Neural cell (in vitro differentiated cells): Measurements from ENCODE around the gene ERH.

Experiments
- EP300 ChIP-seq: fragments of 450-650 bp; conservative IDR thresholded peaks from 2 replicates; pipeline ENCODE4 v1.6.1; 2014; ENCODE audit warnings: antibody characterized with exemption, mild to moderate bottlenecking, moderate library complexity; ENCODE audit not compliant: poor library complexity, severe bottlenecking
- POLR2AphosphoS5 ChIP-seq: IDR thresholded peaks from 2 replicates; pipeline ENCODE4 v1.6.1; 2012
- TF ChIP-seq, protein P1 (sequence below): fragments of 450-650 bp; IDR thresholded peaks from 2 replicates; pipeline ENCODE4 v1.5.1; 2014; ENCODE audit warnings: antibody characterized with exemption, mild to moderate bottlenecking, moderate library complexity; ENCODE audit not compliant: poor library complexity, severe bottlenecking

GRCh38 chr14:69355154-69355597 is 42.9 kb downstream of the ERH start:
- TF ChIP-seq, protein P1, sequence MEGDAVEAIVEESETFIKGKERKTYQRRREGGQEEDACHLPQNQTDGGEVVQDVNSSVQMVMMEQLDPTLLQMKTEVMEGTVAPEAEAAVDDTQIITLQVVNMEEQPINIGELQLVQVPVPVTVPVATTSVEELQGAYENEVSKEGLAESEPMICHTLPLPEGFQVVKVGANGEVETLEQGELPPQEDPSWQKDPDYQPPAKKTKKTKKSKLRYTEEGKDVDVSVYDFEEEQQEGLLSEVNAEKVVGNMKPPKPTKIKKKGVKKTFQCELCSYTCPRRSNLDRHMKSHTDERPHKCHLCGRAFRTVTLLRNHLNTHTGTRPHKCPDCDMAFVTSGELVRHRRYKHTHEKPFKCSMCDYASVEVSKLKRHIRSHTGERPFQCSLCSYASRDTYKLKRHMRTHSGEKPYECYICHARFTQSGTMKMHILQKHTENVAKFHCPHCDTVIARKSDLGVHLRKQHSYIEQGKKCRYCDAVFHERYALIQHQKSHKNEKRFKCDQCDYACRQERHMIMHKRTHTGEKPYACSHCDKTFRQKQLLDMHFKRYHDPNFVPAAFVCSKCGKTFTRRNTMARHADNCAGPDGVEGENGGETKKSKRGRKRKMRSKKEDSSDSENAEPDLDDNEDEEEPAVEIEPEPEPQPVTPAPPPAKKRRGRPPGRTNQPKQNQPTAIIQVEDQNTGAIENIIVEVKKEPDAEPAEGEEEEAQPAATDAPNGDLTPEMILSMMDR = no peak
- TF ChIP-seq EP300 = no peak
- no peak for TF ChIP-seq POLR2AphosphoS5
